ENCODE data around the gene TMEM144. TPM values are rescaled to one million over a fixed set of nuclear protein-coding genes. Genes with fewer than 3 reads are reported as not detected.

The TMEM144 gene
- polyA plus RNA-seq, 1 donor from 2014 or later = 2.8 TPM

GRCh38 chr4:158179465-158179864, 30.8 kb upstream of the TMEM144 start:
- TF ChIP-seq SMC3 (conservative IDR thresholded peaks at IDR 0.05; ENCODE audit: poor library complexity) (no peak), RAD21 (conservative IDR thresholded peaks at IDR 0.05) (no peak), TAF1 (IDR thresholded peaks at IDR 0.05; ENCODE audit: low read depth) (no peak), EZH2 (IDR thresholded peaks at IDR 0.05; ENCODE audit: borderline replicate concordance, insufficient read depth, low read length, poor library complexity, severe bottlenecking) (no peak), EP300 (conservative IDR thresholded peaks at IDR 0.05; ENCODE audit: poor library complexity, severe bottlenecking) (no peak), REST (IDR thresholded peaks at IDR 0.05; ENCODE audit: borderline replicate concordance) (no peak), CTCF (IDR thresholded peaks at IDR 0.05; ENCODE audit: poor library complexity, severe bottlenecking) (no peak), MXI1 (conservative IDR thresholded peaks at IDR 0.05; ENCODE audit: poor library complexity, severe bottlenecking) (no peak), POLR2AphosphoS5 (IDR thresholded peaks at IDR 0.05) (no peak)
- Histone ChIP-seq H4K20me1 (ENCODE audit: insufficient read depth) (no peaks in the 10 kb centered on the region), H3K27me3 (ENCODE audit: insufficient read depth, low read depth, low read length) (no peaks in the 10 kb centered on the region), H3F3A (ENCODE audit: insufficient read depth, low read length, poor library complexity, severe bottlenecking) (no peaks in the 10 kb centered on the region), H3K9me3 (ENCODE audit: low read length) (no peaks in the 10 kb centered on the region), H3K9me2 (ENCODE audit: insufficient read depth, low read length) (no peaks in the 10 kb centered on the region), H3K27ac (ENCODE audit: low read length) (no peak overlapping the region), H3K36me3 (ENCODE audit: insufficient read depth, low read length) (no peaks in the 10 kb centered on the region), H3K79me2 (replicated peaks; ENCODE audit: insufficient read depth, low read length) (no peaks in the 10 kb centered on the region), H3K4me2 (ENCODE audit: low read length) (no peak overlapping the region), H2AFZ (ENCODE audit: low read depth, low read length) (no peak overlapping the region), H3K9ac (ENCODE audit: low read length) (no peak overlapping the region), H3K4me3 (ENCODE audit: low read length) (no peak overlapping the region)

- Histone ChIP-seq H3K27ac (ENCODE audit: low read length) (no peak overlapping the region), H3K4me2 (ENCODE audit: low read length) (no peak overlapping the region), H3K9ac (ENCODE audit: low read length) (no peak overlapping the region)
Measured at GRCh38 chr4:158181906-158182305, 28.4 kb upstream of the TMEM144 start.

More at GRCh38 chr4:158181906-158182305, 28.4 kb upstream of the TMEM144 start:
- Histone ChIP-seq H3K9me2 (ENCODE audit: insufficient read depth, low read length) (no peaks in the 10 kb centered on the region), H3K27me3 (ENCODE audit: insufficient read depth, low read depth, low read length) (no peaks in the 10 kb centered on the region), H3F3A (ENCODE audit: insufficient read depth, low read length, poor library complexity, severe bottlenecking) (no peaks in the 10 kb centered on the region), H3K36me3 (ENCODE audit: insufficient read depth, low read length) (no peaks in the 10 kb centered on the region), H4K20me1 (ENCODE audit: insufficient read depth) (no peaks in the 10 kb centered on the region), H3K79me2 (replicated peaks; ENCODE audit: insufficient read depth, low read length) (no peaks in the 10 kb centered on the region), H3K9me3 (ENCODE audit: low read length) (no peaks in the 10 kb centered on the region), H3K4me3 (ENCODE audit: low read length) (no peak overlapping the region), H2AFZ (ENCODE audit: low read depth, low read length) (no peak overlapping the region)
- no peak for TF ChIP-seq CTCF (IDR thresholded peaks at IDR 0.05; ENCODE audit: poor library complexity, severe bottlenecking)
- no peak for TF ChIP-seq SMC3 (conservative IDR thresholded peaks at IDR 0.05; ENCODE audit: poor library complexity)
- no peak for TF ChIP-seq EZH2 (IDR thresholded peaks at IDR 0.05; ENCODE audit: borderline replicate concordance, insufficient read depth, low read length, poor library complexity, severe bottlenecking)
- no peak for TF ChIP-seq MXI1 (conservative IDR thresholded peaks at IDR 0.05; ENCODE audit: poor library complexity, severe bottlenecking)
- TF ChIP-seq EP300 (conservative IDR thresholded peaks at IDR 0.05; ENCODE audit: poor library complexity, severe bottlenecking) = no peak
- TF ChIP-seq RAD21 (conservative IDR thresholded peaks at IDR 0.05) = no peak
- TF ChIP-seq POLR2AphosphoS5 (IDR thresholded peaks at IDR 0.05) = no peak
- no peak for TF ChIP-seq REST (IDR thresholded peaks at IDR 0.05; ENCODE audit: borderline replicate concordance)
- TF ChIP-seq TAF1 (IDR thresholded peaks at IDR 0.05; ENCODE audit: low read depth) = no peak
